NCI-H128 (cell line): Measurements from ENCODE around the gene ZFPL1.

Experiments
- DNase-seq: peaks from one replicate; lab custom pipeline; 2025; ENCODE audit not compliant: unreplicated experiment; lab: John Stamatoyannopoulos, UW

Gene ZFPL1

DNA sequence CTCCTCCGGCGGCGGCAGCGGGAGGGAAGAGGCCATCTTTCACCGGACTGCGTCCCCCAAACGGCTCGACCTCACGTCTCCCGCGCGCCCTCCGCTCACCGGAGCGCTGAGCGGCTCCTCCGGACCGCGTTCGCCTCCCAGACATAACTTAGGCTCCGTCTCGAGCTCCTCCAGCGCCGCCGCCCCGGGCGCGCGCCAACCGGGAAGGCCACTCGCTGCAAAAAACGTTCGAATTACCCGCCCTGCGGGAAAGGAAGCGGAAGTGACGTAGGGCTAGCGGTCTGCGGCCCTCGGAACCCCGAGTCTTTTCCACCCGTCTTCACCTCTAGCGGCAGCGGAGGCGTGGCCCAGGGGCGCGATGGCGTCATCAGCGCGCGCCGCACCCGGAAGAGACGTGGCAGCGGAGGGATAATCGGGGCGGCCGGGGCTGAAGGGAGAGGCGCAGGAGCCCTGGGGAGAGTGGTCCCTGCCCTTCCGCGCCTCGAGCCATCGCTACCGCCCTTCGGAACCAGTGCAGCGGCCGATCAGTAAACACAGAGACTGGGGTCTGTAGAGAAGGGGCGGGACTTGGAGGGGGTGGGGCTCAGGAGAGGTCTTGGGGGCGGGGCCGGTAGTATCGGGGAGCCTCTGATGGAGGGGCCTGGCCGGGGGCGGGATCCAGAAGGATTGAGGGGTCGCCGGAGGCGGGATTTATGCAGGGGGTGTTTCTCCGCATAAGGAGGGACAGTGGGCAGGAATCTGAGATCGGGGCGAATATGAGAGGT lies at the start of gene ZFPL1, which contains the start of gene CDCA5:
ZFPL1 (plus strand) TSS at position 389 of the 764 bp plus-strand sequence. CDS start 477 bp downstream, outside the sequence.
CDCA5 (minus strand) TSS at position 207 of the 764 bp plus-strand sequence; CDS start at position 145, 62 bp downstream.
- DNase-seq, result peak; percentile 91

DNA sequence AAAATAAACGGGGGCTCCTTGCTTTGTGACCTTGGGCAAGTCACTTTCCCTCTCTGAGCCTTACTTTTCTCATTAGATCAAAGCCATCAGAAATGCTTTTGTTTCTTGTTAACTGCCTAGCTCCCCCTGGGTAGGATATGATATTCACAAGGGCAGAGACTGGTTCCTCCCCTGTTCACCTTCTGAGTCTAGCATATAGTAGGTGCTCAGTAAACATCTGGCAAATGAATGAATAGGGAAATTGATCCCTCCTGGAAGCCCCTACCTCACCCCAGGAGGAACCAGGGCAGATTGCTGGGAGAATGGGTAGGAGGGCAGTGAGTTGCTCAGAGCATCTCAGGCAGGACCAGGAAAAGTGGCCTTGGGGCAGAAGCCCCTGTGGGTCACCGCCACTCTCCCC lies 49.6 kb upstream of the ZFPL1 start:
- DNase-seq, result no peak

DNA sequence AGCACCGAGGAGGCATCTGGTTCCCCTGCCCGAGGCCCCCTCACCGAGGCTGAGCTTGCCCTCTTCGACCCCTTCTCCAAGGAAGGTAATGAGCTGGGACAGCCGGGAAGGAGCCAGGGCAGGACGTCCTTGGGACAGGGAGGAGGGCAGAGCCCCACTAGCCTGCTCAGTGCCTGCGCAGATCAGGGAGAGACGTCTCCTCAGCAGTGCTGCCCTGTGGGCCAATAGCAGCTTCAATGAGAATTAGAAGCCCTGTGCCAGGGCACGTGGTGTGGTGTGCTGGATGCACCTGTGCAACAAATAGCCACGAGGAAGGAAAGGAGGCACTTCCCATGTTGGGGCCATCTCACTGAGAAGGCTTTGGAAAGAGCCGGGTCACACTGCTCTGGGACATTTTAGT lies 48.4 kb upstream of the ZFPL1 start:
- no peak for DNase-seq

DNA sequence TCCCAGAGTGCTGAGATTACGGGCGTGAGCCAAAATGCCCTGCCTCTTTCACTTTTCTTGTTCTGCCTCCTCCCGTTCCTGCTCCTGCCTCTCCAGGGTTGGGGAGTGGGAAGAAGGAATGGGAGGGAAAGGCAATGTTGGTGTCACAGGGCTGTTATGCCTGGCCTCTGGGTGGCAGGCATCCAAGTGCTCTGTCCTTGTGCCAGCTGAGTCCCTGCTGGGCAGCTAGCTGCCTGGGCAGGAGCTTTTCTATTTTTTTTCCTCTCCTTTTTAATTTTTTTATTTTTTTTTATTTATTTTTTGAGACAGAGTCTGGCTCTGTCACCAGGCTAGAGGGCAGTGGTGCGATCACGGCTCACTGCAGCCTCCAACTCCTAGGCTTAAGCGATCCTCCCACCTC lies 47.1 kb upstream of the ZFPL1 start:
- DNase-seq, result no peak

- DNase-seq, result no peak
Measured at GRCh38 chr11:65040520-65040846, 43.5 kb upstream of the ZFPL1 start.

- peak; percentile 97 for DNase-seq
Measured at GRCh38 chr11:65040847-65041622, 43.0 kb upstream of the ZFPL1 start, which contains the start of gene SAC3D1. Gene SAC3D1, plus strand, starts transcription at chr11:65041210. Its CDS starts 83 bp downstream, at chr11:65041293.

DNA sequence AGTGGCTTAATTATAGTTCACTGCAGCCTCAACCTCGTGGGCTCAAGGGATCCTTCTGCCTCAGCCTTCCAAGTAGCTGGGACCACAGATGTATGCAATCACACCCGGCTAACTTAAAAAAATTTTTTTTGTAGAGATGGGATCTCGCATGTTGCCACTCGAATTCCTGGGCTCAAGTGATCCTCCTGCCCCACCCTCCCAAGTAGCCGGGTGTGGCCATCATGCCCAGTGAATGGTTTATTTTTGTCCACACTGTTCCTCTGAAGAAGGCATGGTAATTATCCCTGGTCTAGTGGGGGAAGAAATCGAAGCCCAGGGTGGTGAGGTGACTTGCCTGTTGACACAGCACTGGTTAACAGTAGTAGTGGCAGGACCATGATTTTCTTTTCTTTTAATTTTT lies 41.1 kb upstream of the ZFPL1 start:
- no peak for DNase-seq

- DNase-seq, result no peak
Measured at GRCh38 chr11:65043881-65044501, 40.0 kb upstream of the ZFPL1 start.

GRCh38 chr11:65045061-65045460 lies 39.0 kb upstream of the ZFPL1 start:
- no peak for DNase-seq

DNA sequence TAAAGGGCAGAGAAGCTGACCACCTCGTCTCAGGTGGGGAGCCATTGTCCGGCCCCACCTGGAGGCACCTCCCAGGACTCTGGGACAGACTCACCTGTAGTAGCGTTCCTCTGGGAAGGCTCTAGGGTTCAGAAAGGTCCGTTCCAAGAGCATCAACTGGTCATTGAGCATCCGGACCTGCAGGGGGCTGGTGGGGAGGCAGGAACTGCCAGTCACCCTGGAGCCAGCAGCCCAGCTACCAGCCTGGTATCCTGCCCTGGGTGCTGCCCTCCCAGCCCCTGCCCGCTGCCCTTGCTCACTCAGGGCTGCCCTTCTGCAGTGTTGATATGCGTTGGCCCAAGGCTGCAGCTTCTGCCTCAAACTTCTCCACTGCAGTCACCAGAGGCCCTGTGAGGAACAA lies 38.3 kb upstream of the ZFPL1 start:
- DNase-seq, result no peak

DNA sequence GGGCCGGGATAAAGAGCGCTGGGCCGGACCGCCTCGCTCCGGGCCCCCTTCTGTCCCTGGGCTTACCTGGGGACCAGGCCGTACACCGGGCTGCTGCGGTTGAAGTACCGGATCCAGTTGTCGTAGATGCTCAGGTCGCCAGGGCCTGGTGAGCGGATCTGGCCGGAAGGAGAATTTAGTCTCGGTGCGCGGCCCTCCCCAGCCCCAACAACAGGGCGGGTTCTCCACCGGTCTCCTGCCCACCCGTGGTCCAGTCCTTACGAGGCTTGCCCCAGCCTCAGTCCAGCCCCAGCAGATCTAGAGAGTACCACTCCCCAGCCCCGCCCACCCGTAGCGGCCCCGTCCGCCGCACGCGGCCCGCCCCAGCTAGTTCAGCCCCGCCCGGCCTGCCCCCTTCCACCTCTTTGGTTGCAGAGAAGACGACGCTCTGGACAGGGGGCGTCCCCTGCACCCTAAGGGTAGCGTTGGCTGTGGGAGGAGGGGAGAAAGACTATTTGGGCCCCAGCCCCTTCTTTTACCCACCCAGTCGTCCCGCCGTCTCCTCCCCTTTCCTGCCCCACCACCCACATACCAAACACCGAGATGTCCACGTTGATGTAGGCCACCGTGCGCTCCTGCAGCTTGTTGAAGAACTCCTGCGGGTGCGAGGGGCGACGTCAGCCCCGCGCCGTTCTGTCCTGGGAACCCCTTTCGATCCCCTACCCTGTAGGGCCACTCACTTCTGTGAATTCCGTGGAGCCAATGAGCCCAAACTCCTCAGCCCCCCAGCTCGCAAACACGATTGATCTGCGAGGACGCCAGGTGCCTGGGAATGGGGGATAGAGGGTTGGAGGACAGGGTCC lies 36.2 kb upstream of the ZFPL1 start:
- no peak for DNase-seq

DNA sequence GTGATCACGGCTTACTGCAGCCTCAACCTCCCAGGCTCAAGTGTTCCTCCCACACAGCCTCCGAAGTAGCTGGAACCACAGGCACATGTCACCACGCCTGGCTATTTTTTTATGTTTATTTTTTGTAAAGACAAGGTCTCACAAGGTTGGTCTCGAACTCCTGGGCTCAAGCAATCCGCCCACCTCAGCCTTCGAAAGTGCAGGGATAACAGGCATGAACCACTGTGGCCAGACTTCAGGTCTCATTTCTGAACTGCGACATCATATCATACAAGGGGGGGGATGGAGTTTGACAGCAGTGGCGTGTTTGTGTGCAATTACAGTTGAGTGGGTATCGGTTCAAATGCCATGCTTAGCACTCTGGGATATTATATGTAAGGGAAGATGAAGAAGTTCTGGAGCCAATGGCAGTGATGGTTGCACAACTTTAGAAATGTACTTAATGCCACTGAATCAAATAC lies 32.6 kb upstream of the ZFPL1 start:
- DNase-seq, result no peak

DNA sequence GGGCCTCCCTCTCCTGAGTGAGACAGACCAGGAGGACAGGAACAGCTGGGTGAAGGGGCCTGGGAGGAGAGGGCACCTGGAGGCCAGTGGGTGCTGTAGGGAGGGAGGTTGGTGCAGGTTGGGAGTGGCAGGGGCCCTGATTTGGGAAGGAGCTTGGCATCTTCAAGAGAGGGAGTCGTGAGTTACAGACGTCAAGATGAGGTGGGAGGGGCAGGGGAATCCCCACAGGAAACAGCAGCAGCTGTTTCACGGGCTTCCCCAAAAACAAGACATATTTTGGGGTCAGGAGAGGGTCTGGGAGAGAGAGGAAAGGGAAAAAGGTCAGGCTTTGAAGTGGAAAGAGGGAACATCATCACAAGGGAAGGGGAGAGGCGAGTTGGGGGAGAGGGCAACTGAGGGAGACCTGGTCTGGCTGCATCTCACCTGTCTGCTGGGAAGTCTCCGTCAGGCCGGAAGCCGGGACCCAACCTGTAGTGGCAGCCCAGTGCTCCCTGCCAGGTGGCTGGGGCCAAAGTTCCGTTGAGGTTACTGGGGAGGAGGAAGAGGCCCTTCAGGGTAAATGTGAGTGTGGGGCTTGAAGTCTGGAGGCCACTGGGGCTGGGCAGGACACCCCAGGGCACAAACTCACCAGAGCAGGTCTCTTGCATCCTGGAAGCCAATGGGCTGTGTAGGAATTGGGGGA lies 30.1 kb upstream of the ZFPL1 start:
- no peak for DNase-seq

GRCh38 chr11:65055538-65055937 lies 28.5 kb upstream of the ZFPL1 start:
- DNase-seq, result no peak

GRCh38 chr11:65056999-65057398 lies 27.0 kb upstream of the ZFPL1 start:
- DNase-seq, result no peak

DNA sequence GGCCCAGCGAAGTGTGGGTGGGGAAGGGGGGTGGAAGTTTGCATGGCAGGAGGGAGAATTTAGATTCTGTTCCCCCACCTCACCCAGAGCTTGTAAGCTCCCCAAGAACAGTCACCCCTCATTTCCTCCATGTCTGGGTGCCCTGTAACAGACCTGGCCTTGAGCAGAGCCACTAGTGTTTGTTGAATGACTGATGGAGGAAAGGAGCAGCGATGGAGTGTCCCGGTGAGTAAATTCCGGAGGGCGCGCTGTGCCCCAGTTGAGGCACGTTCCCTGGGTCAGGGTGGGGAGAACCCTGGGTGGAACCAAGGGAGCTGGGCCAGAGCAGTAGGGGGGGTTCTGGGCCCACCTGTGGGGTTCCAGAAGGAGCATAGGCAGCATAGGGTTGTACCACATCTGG lies 26.5 kb upstream of the ZFPL1 start:
- DNase-seq, result no peak

- DNase-seq, result no peak
Measured at GRCh38 chr11:65058012-65058411, 26.0 kb upstream of the ZFPL1 start.

- DNase-seq, result no peak
Measured at GRCh38 chr11:65058419-65059054, 25.5 kb upstream of the ZFPL1 start, which contains the start of gene NAALADL1. Gene NAALADL1, minus strand, starts transcription at chr11:65058553. Its CDS starts 32 bp downstream, at chr11:65058521.

GRCh38 chr11:65059523-65059922 lies 24.5 kb upstream of the ZFPL1 start:
- no peak for DNase-seq
